Posterior vena cava (tissue), 2 donors: ENCODE measurements around the gene SLC38A1. TPM values are rescaled to one million over a fixed set of nuclear protein-coding genes. Genes with fewer than 3 reads are reported as not detected.

Experiments used
- DNase-seq: peaks from one replicate; pipeline ENCODE4 v3.0.0-alpha.2; 2020; ENCODE audit warnings: low spot score
- intact Hi-C, 2 donors: fragments of 100-400 bp; cut with DNase I; formaldehyde crosslinking; loops; one replicate each; pipeline versions ENCODE4 v1.14.1 to v1.14.2; 2022 to 2023
- total RNA-seq, 2 donors: library from RNA; stranded (reverse); fragmentation: NEBNext Ultra II Directional; extraction: Animal tissue kit (Norgen Biotek cat#: 25700); gene quantifications; one replicate each; pipeline ENCODE4 v1.2.1, GENCODE V29; 2021
- donor health status: DM: yes; HTN: yes; CAD: no.
- donor health status: DM: yes; HTN: yes; CAD: no.

The SLC38A1 gene
- total RNA-seq, 2 donors from 2014 or later, result 74.4 to 88.0 TPM

- intact Hi-C loops, result no loop called here
- DNase-seq, result no peak
Observed at GRCh38 chr12:46159309-46159901, 109.4 kb downstream of the SLC38A1 start.

- no peak for DNase-seq
- intact Hi-C loops, result no loop called here
Observed at GRCh38 chr12:46158501-46158900, 110.3 kb downstream of the SLC38A1 start.

GRCh38 chr12:46154221-46154985, 114.4 kb downstream of the SLC38A1 start:
- no peak for DNase-seq
- intact Hi-C loops, result no loop called here

- intact Hi-C loops, result no loop called here
- no peak for DNase-seq
Observed at GRCh38 chr12:46153268-46153872, 115.5 kb downstream of the SLC38A1 start.

- intact Hi-C loops, result no loop called here
- no peak for DNase-seq
Observed at GRCh38 chr12:46152456-46152855, 116.4 kb downstream of the SLC38A1 start.

DNA sequence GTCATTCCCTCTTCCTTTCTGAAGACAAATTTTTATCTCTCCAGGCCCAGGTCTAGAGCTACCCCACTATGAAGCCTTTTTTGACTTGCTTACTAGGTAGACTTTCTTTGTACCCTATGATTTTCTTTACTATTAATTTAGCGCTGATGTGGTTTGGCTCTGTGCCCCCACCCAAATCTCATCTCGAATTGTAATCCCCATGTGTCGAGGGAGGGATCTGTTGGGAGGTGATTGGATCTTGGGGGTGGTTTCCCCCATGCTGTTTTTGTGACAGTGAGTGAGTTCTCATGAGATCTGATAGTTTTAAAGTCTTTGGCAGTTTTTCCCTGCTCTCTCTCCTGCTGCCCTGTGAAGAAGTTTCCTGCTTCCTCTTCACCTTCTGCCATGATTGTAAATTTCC, 118.1 kb downstream of the SLC38A1 start:
- DNase-seq, result no peak
- intact Hi-C loops, result no loop called here

GRCh38 chr12:46149905-46150304, 118.9 kb downstream of the SLC38A1 start:
- no peak for DNase-seq
- intact Hi-C loops, result loop anchor here in 1 of 2 donors (5.0 kb wide), 1 partner anchor 32 kb away; no protein-coding TSS in a partner anchor

DNA sequence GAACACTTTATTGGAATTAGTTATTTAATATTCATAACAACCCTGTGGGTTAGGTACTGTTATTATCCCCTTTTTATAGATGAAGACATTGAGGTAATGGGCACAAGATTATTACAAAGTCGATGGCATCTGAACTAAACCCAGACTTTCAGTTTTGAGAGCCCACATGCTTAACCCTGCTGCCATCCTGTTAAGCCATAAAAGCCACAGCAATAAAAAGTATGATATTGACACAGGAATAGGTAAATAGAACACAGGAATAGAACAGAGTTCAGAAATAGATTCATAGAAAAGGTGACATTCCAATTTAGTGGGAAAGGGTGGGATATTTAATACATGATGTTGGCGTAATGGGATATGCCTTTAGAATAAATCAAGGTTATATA, 119.8 kb downstream of the SLC38A1 start:
- no peak for DNase-seq
- intact Hi-C loops, result loop anchor here in 1 of 2 donors (5.0 kb wide), 1 partner anchor 33 kb away; no protein-coding TSS in a partner anchor

- intact Hi-C loops, result loop anchor here in 1 of 2 donors (5.0 kb wide), 1 partner anchor 34 kb away; no protein-coding TSS in a partner anchor
- DNase-seq, result no peak
Observed at GRCh38 chr12:46148327-46149078, 120.3 kb downstream of the SLC38A1 start.

DNA sequence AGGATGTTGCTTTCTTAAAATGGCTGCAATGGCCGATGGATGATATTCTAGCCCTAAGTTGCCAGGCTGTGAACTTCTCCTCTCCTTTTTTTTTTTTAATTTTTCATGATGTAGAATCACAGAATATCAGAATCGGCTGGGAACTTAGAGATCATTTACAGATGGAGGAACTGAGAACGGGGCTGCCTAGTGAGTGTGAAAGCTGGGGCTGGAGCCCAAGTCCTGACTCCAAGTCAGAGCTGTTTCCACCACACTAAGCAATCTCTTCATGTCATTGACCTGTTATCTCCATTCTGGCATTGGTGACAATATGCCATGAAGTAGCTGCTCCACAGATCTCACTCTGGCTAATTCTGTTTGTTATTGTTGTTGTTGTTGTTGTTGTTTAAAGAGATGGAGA, 121.7 kb downstream of the SLC38A1 start:
- no peak for DNase-seq
- intact Hi-C loops, result loop anchor here in 1 of 2 donors (5.0 kb wide), 1 partner anchor 35 kb away; no protein-coding TSS in a partner anchor

DNA sequence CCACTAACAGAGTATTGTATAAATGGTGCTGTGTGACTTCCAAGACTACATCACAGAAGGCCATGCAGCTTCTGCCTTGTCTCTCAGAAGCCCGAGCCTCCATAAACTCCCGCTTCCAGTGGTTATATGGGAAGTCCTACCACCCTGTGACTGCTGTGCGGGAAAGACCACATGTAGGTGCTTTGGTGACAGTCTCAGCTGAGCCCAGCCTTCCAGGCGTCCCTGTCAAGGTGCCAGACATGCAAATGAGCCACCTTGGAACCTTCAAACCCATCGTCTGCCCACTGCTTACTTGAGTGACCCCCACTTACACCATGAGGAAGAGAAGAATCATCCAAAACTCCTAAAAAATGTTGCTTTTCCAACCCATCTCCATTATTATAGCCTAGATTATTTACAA, 123.0 kb downstream of the SLC38A1 start:
- intact Hi-C loops, result loop anchor here in 1 of 2 donors (5.0 kb wide), 1 partner anchor 36 kb away; no protein-coding TSS in a partner anchor

DNA sequence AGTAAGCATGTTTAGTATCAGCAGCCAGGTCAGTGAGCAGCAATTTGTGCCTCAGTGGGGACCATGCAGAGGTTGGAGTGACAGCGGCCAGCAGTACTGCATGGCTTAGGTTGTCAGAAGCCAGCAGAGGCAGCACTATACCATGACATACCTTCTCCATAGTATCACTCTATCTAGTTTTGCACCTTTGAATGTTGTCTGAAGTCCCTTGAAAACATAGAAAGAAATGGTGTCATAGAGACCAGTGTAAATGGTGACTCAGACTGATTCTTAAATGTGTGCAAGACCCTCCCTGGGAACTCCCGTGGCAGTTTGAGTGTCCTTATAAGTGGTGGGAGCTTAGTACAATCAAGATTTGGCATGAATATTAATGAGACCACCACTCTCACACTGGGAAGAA, 124.4 kb downstream of the SLC38A1 start:
- intact Hi-C loops, result no loop called here
- no peak for DNase-seq

More for the DNA sequence above, 123.0 kb downstream of the SLC38A1 start:
- DNase-seq, result no peak

DNA sequence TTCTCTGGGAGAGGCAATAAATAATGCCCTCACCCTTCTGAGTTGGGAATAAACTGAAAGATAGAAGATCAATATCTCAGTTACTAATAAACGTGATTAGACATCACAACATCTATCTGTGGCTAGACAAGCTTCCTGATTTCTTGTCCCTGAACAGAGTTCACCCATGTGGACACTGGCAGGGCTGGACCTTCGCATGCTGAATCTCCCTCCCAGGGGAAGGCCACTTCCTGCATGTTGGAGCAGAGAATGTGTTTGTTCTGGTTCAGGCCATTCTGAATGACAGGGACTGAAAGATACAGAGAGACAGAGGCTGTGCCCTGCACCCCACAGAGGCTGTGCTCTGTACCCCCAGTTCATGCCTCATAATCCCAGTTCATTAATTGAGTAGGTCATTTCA, 132.6 kb downstream of the SLC38A1 start:
- intact Hi-C loops, result no loop called here
- no peak for DNase-seq

- no peak for DNase-seq
- intact Hi-C loops, result no loop called here
Observed at GRCh38 chr12:46135750-46136149, 133.1 kb downstream of the SLC38A1 start.

- intact Hi-C loops, result no loop called here
- no peak for DNase-seq
Observed at GRCh38 chr12:46134852-46135251, 134.0 kb downstream of the SLC38A1 start.

GRCh38 chr12:46134205-46134811, 134.5 kb downstream of the SLC38A1 start:
- no peak for DNase-seq

DNA sequence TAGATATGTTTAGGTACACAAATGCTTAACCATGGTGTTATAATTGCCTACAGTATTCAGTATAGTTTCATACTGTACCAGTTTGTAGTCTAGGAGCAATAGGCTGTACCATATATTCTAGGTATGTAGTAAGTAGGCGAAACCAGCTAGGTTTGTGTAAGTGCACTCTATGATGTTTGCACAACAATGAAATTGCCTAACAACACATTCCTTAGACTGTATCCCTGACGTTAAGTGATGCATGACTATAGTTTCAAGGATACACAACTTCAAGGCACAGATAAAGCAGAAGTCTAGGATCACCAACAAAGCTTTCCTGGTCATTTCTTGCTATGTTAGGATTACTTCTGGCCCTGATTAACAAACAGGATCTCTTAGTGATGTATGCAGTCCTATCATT, 135.1 kb downstream of the SLC38A1 start:
- intact Hi-C loops, result no loop called here
- no peak for DNase-seq

More at GRCh38 chr12:46134205-46134811, 134.5 kb downstream of the SLC38A1 start:
- intact Hi-C loops, result no loop called here
